ENCODE measurements around the gene GTF2A2.
A peak's percentile ranks its signal among the peaks of the same experiment; 100 is the strongest.

Gene GTF2A2

DNA sequence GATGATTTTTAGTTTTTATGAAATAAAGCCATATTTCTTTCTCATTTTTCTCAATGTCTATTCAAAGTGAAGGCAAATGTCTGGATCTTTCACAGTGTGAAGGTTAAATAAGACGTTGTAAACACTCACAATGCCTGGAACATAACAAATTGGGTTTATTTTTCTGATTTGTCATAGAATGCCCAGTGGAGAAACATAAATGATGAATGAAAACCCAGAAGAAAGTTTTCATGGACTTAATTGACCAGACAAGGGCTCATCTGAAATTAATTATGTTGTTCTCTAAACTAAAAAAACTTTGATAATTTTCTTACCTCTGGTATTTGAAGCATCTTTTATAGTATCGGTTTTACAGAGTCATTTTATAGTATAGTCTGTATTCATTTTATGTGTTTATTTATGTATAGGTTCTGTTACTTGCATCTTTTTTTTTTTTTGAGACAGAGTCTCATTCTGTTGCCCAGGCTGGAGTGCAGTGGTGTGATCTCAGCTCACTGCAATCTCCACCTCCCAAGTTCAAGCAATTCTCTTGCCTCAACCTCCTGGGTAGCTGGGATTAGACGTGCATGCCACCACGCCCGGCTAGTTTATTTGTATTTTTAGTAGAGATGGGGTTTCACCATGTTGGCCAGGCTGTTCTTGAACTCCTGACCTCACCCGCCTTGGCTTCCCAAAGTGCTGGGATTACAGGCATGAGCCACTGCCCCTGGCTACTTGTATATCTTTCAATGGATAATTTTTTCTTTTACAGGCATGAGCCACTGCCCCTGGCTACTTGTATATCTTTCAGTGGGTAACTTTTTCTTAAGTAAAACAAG lies 46.9 kb upstream of the GTF2A2 start (continued):
- TF ChIP-seq ZNF792 (tag by site-specific recombination; IDR thresholded peaks at IDR 0.05) (no peak), ZNF747 (tag by site-specific recombination; IDR thresholded peaks at IDR 0.05) (no peak), GLIS1 (tag by site-specific recombination; IDR thresholded peaks at IDR 0.05) (peak; percentile 97), YY2 (tag by site-specific recombination; IDR thresholded peaks at IDR 0.05) (no peak), ZNF426 (tag by site-specific recombination; IDR thresholded peaks at IDR 0.05) (no peak), ZNF48 (tag by site-specific recombination; IDR thresholded peaks at IDR 0.05) (no peak), ZFP3 (tag by site-specific recombination; IDR thresholded peaks at IDR 0.05; ENCODE audit: low read depth) (no peak), ZNF184 (tag by site-specific recombination; IDR thresholded peaks at IDR 0.05) (no peak), ZNF23 (tag by site-specific recombination; IDR thresholded peaks at IDR 0.05; ENCODE audit: borderline replicate concordance) (no peak), ZNF140 (tag by site-specific recombination; IDR thresholded peaks at IDR 0.05) (no peak), ZNF623 (tag by site-specific recombination; IDR thresholded peaks at IDR 0.05) (no peak), ZNF24 (tag by site-specific recombination; IDR thresholded peaks at IDR 0.05) (no peak), ZNF561 (tag by site-specific recombination; IDR thresholded peaks at IDR 0.05; ENCODE audit: borderline replicate concordance) (no peak), ZNF433 (tag by site-specific recombination; IDR thresholded peaks at IDR 0.05; ENCODE audit: low read depth) (no peak), OSR2 (tag by site-specific recombination; IDR thresholded peaks at IDR 0.05) (peak; percentile 93), ZNF391 (tag by site-specific recombination; IDR thresholded peaks at IDR 0.05; ENCODE audit: borderline replicate concordance, low read depth) (no peak), RBAK (tag by site-specific recombination; IDR thresholded peaks at IDR 0.05) (no peak), ZNF214 (tag by site-specific recombination; IDR thresholded peaks at IDR 0.05; ENCODE audit: borderline replicate concordance) (no peak), ZNF223 (tag by site-specific recombination; IDR thresholded peaks at IDR 0.05) (no peak), TCF7L2 (IDR thresholded peaks at IDR 0.05; ENCODE audit: borderline replicate concordance, low read depth, low read length) (no peak), ZIC2 (tag by site-specific recombination; IDR thresholded peaks at IDR 0.05) (peak; percentile 42), SP2 (tag by site-specific recombination; IDR thresholded peaks at IDR 0.05) (no peak), YY1 (tag by site-specific recombination; IDR thresholded peaks at IDR 0.05) (no peak), ZNF510 (tag by site-specific recombination; IDR thresholded peaks at IDR 0.05; ENCODE audit: insufficient replicate concordance) (peak; percentile 95), EGR2 (tag by site-specific recombination; IDR thresholded peaks at IDR 0.05; ENCODE audit: low read depth) (no peak)
- TF ChIP-seq, protein P1, sequence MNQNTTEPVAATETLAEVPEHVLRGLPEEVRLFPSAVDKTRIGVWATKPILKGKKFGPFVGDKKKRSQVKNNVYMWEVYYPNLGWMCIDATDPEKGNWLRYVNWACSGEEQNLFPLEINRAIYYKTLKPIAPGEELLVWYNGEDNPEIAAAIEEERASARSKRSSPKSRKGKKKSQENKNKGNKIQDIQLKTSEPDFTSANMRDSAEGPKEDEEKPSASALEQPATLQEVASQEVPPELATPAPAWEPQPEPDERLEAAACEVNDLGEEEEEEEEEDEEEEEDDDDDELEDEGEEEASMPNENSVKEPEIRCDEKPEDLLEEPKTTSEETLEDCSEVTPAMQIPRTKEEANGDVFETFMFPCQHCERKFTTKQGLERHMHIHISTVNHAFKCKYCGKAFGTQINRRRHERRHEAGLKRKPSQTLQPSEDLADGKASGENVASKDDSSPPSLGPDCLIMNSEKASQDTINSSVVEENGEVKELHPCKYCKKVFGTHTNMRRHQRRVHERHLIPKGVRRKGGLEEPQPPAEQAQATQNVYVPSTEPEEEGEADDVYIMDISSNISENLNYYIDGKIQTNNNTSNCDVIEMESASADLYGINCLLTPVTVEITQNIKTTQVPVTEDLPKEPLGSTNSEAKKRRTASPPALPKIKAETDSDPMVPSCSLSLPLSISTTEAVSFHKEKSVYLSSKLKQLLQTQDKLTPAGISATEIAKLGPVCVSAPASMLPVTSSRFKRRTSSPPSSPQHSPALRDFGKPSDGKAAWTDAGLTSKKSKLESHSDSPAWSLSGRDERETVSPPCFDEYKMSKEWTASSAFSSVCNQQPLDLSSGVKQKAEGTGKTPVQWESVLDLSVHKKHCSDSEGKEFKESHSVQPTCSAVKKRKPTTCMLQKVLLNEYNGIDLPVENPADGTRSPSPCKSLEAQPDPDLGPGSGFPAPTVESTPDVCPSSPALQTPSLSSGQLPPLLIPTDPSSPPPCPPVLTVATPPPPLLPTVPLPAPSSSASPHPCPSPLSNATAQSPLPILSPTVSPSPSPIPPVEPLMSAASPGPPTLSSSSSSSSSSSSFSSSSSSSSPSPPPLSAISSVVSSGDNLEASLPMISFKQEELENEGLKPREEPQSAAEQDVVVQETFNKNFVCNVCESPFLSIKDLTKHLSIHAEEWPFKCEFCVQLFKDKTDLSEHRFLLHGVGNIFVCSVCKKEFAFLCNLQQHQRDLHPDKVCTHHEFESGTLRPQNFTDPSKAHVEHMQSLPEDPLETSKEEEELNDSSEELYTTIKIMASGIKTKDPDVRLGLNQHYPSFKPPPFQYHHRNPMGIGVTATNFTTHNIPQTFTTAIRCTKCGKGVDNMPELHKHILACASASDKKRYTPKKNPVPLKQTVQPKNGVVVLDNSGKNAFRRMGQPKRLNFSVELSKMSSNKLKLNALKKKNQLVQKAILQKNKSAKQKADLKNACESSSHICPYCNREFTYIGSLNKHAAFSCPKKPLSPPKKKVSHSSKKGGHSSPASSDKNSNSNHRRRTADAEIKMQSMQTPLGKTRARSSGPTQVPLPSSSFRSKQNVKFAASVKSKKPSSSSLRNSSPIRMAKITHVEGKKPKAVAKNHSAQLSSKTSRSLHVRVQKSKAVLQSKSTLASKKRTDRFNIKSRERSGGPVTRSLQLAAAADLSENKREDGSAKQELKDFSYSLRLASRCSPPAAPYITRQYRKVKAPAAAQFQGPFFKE (tag by site-specific recombination; IDR thresholded peaks at IDR 0.05; ENCODE audit: borderline replicate concordance), result no peak
- TF ChIP-seq, protein P2, sequence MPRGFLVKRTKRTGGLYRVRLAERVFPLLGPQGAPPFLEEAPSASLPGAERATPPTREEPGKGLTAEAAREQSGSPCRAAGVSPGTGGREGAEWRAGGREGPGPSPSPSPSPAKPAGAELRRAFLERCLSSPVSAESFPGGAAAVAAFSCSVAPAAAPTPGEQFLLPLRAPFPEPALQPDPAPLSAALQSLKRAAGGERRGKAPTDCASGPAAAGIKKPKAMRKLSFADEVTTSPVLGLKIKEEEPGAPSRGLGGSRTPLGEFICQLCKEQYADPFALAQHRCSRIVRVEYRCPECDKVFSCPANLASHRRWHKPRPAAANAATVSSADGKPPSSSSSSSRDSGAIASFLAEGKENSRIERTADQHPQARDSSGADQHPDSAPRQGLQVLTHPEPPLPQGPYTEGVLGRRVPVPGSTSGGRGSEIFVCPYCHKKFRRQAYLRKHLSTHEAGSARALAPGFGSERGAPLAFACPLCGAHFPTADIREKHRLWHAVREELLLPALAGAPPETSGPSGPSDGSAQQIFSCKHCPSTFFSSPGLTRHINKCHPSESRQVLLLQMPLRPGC (tag by site-specific recombination; IDR thresholded peaks at IDR 0.05), result peak; percentile 86
- TF ChIP-seq, protein P3, sequence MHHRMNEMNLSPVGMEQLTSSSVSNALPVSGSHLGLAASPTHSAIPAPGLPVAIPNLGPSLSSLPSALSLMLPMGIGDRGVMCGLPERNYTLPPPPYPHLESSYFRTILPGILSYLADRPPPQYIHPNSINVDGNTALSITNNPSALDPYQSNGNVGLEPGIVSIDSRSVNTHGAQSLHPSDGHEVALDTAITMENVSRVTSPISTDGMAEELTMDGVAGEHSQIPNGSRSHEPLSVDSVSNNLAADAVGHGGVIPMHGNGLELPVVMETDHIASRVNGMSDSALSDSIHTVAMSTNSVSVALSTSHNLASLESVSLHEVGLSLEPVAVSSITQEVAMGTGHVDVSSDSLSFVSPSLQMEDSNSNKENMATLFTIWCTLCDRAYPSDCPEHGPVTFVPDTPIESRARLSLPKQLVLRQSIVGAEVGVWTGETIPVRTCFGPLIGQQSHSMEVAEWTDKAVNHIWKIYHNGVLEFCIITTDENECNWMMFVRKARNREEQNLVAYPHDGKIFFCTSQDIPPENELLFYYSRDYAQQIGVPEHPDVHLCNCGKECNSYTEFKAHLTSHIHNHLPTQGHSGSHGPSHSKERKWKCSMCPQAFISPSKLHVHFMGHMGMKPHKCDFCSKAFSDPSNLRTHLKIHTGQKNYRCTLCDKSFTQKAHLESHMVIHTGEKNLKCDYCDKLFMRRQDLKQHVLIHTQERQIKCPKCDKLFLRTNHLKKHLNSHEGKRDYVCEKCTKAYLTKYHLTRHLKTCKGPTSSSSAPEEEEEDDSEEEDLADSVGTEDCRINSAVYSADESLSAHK (tag by site-specific recombination; IDR thresholded peaks at IDR 0.05), result peak; percentile 40; the same call in 1 of the 2 replicates
- TF ChIP-seq, protein P4, sequence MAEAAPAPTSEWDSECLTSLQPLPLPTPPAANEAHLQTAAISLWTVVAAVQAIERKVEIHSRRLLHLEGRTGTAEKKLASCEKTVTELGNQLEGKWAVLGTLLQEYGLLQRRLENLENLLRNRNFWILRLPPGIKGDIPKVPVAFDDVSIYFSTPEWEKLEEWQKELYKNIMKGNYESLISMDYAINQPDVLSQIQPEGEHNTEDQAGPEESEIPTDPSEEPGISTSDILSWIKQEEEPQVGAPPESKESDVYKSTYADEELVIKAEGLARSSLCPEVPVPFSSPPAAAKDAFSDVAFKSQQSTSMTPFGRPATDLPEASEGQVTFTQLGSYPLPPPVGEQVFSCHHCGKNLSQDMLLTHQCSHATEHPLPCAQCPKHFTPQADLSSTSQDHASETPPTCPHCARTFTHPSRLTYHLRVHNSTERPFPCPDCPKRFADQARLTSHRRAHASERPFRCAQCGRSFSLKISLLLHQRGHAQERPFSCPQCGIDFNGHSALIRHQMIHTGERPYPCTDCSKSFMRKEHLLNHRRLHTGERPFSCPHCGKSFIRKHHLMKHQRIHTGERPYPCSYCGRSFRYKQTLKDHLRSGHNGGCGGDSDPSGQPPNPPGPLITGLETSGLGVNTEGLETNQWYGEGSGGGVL (tag by site-specific recombination; IDR thresholded peaks at IDR 0.05), result no peak
